ENCODE data around the gene CENATAC.
"Not testable (repeated sequence)": the region's sequence is repeated elsewhere in the genome, so short reads cannot be mapped to it uniquely, and the experiment has no call there.

The CENATAC gene

DNA sequence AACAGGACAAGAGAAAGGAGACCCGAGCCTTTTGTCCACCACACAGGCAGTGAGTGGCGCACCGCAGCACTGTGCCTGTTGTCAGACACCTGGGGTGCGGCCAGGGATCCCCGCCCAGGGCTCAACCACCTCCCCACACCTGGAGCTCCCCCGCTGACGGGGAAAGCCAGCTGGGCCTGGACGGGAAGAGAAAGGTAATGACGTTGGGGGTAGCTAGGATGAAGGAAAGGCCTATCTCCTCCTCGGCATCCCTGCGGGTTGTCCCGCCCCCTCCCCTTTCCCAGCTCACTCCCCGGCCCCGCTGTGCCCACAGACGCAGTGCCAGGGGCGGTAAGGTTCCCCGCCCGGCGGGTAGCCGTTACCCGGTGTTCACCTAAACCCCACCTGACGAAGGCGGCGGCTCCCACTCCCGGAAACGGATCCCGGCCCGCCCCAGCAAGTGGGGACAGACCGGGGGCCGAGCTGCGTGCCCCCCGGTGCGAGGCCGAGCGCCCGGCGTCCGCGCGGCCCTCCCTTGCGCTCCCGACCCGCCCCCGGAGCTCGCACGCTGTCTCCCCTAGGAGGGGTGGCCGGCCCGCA, 58.6 kb downstream of the CENATAC start:
- ATAC-seq: peak in 1 of 2 donors; percentile 2

DNA sequence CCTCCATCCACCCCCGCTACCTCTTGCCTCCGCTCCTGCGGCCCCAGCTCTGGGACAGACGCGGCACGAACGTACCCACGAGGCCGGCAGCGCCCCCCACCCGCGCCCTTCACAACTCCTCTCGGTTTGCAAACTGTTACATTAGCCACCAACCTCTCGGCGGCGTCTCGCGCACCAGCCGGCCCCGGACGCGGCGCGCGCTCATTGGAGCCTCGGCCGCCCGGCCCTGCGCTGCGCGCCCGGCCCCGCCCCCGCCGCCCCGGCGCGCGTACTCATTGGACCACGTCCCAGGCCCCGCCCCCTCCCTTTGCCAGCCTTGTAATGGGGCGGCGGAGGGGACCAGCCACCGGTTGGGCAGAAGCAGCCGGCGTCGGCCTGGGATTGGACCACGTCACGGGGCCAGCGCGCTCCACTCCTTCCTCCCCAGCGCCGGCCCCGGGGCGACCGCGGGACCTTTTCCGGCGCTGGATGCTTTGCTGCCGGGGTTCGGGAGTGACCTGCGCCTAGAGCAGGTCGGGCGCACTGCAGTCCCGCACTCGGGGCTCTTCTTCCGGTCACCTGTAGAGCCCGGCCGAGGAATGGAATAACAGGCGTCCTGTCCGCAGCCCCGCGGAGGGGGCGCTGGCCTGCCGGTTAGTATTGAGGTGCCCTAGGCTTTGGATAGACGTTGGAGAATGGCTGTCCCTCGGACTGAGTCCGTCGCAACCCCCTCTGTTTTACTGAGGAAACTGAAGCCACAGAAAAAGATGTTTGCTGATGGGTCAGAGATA, 59.2 kb downstream of the CENATAC start, which contains the start of gene HYOU1:
Gene HYOU1, minus strand, starts transcription at position 206 of the 770 bp plus-strand sequence. CDS start 1,045 bp downstream, outside the sequence.
- ATAC-seq: peak; percentile 93 to 94

DNA sequence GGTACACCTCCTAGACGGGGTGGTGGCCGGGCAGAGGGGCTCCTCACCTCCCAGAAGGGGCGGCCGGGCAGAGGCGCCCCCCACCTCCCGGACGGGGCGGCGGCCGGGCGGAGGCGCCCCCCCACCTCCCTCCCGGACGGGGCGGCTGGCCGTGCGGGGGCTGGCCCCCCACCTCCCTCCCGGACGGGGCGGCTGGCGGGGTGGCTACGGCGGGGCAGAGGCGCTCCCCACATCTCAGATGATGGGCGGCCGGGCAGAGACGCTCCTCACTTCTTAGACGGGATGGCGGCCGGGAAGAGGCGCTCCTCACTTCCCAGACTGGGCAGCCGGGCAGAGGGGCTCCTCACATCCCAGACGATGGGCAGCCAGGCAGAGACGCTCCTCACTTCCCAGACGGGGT, 61.2 kb downstream of the CENATAC start:
- ATAC-seq: not testable (repeated sequence)

DNA sequence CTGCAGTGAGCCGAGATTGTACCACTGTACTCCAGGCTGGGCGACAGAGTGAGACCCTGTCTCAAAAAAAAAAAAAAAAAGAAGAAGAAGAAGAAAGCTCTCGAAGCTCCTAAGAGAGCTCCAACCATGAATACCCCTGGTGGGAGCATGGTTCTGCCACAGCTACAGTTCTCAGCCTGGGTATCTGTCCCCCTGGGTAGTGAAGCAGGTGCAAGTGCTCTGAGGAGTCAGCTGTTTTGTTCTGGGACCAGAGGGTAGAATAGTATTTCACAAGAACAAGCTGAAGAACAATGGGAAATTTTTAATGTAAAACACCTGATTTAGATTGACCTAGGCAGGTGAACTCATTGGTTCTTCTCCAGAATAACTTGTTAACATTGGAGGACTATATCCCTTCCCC, 63.3 kb downstream of the CENATAC start:
- ATAC-seq: no peak

GRCh38 chr11:119062779-119063178, 64.8 kb downstream of the CENATAC start:
- no peak for ATAC-seq

DNA sequence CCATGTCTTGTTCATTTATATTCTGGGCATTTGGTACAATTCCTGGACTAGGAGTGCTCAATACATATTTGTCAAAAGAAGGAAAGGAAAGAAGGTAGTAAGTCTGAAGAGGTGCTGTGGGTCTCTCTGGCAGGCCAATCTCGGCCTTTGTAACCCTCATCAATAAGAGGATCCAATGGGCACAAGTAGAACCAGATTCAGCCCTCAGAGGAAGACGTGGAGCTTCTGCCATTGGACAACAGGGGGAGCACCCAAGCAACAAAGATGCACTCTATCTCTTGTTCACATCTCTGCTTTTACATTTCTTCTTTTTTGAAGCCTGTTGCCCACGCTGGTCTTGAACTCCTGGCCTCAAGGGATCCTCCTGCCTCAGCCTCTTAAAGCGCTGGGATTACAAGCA, 67.4 kb downstream of the CENATAC start:
- ATAC-seq: no peak
